ENCODE data around the gene RRAD. TPM values are rescaled to one million over a fixed set of nuclear protein-coding genes. Genes with fewer than 3 reads are reported as not detected.

RRAD gene
- total RNA-seq, 1 experiment from 2014 or later = 4.3 TPM

DNA sequence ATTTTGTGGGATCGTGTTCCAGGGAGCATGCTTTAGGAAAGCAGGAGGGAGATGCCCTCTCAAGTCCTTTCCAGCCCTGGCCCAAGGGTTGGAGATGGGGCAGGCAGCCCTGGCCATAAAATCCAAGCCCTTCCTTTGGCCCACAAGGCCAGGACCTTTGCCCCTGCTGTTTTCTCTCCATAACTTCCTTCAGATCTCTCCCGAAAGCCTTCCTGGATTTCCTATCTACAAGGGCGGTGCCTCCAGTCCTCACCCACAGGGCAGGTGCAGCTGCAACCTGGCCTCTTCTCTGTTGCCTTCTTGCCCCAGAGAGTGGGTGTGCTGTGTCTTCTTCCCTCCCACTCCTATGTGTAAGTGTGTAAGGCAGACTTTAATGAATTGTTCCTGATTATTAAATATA lies 53.5 kb downstream of the RRAD start:
- in situ Hi-C loops (cut with HindIII; ENCODE audit: low pct_unique_long_range_greater_than_20kb, low sequenced_read_pairs) = no loop called here

More for the DNA sequence above, 53.5 kb downstream of the RRAD start:
- Histone ChIP-seq H3K4me1 (ENCODE audit: control insufficient read depth, insufficient read depth, low read length) (peaks cover 11% of the 10 kb centered on the region), H3K27ac (ENCODE audit: low read length) (peak overlapping the region; percentile 34; the same call in 1 of the 2 replicates), H3K36me3 (ENCODE audit: control insufficient read depth, insufficient read depth, low read length) (no peaks in the 10 kb centered on the region), H3K27me3 (ENCODE audit: control insufficient read depth, insufficient read depth, low read length) (no peaks in the 10 kb centered on the region), H3K9me3 (ENCODE audit: control insufficient read depth, insufficient read depth, low read depth, low read length) (no peaks in the 10 kb centered on the region), H3K4me3 (ENCODE audit: low read depth in 2 of 2, low read length in 2 of 2) (no peak overlapping the region)
- no TSS peak for BruUV-seq (replicated peaks)
- TF ChIP-seq SIN3A (IDR thresholded peaks at IDR 0.05; ENCODE audit: borderline replicate concordance, insufficient read depth, low read depth, low read length) = no peak
- TF ChIP-seq, protein P1, sequence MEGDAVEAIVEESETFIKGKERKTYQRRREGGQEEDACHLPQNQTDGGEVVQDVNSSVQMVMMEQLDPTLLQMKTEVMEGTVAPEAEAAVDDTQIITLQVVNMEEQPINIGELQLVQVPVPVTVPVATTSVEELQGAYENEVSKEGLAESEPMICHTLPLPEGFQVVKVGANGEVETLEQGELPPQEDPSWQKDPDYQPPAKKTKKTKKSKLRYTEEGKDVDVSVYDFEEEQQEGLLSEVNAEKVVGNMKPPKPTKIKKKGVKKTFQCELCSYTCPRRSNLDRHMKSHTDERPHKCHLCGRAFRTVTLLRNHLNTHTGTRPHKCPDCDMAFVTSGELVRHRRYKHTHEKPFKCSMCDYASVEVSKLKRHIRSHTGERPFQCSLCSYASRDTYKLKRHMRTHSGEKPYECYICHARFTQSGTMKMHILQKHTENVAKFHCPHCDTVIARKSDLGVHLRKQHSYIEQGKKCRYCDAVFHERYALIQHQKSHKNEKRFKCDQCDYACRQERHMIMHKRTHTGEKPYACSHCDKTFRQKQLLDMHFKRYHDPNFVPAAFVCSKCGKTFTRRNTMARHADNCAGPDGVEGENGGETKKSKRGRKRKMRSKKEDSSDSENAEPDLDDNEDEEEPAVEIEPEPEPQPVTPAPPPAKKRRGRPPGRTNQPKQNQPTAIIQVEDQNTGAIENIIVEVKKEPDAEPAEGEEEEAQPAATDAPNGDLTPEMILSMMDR (IDR thresholded peaks at IDR 0.05) = no peak
- no peak for TF ChIP-seq TCF7L2 (IDR thresholded peaks at IDR 0.05; ENCODE audit: low read depth, low read length)
- no peak for TF ChIP-seq REST (IDR thresholded peaks at IDR 0.05; ENCODE audit: insufficient read depth in 1 of 2, low read depth in 2 of 2, low read length in 1 of 2)
- no peak for TF ChIP-seq POLR2AphosphoS5 (IDR thresholded peaks at IDR 0.05; ENCODE audit: low read depth, low read length)
- ATAC-seq = no peak
- no peak for DNase-seq (ENCODE audit: low read depth, low spot score)
- ChIA-PET POLR2A (no interaction called here), CTCF (interaction anchor here (0.9 kb wide), 1 partner anchor 9 kb away, joined by 3 read pairs; the partner anchor contains the start of gene PDP2)
- intact Hi-C loops (cut with micrococcal nuclease; ENCODE audit: unreplicated experiment) = no loop called here

Other genes starting within 250 kb of the RRAD start
- 51.9 TPM for gene CMTM4, start 228.8 kb downstream of the RRAD start, total RNA-seq (2021; ENCODE audit: unreplicated experiment)
- gene DYNC1LI2, start 173.9 kb downstream of the RRAD start, total RNA-seq (2021; ENCODE audit: unreplicated experiment) = 103 TPM
- gene TERB1, start 124.0 kb downstream of the RRAD start, total RNA-seq (2021; ENCODE audit: unreplicated experiment) = not detected
- gene NAE1, start 94.6 kb downstream of the RRAD start, total RNA-seq (2021; ENCODE audit: unreplicated experiment) = 70.7 TPM
- gene CA7, start 81.1 kb downstream of the RRAD start, total RNA-seq (2021; ENCODE audit: unreplicated experiment) = not detected
- 15.9 TPM for gene PDP2, start 45.0 kb downstream of the RRAD start, total RNA-seq (2021; ENCODE audit: unreplicated experiment)
- not detected for gene CDH16, start 6.7 kb downstream of the RRAD start, total RNA-seq (2021; ENCODE audit: unreplicated experiment)
- gene CIAO2B, start 8.9 kb upstream of the RRAD start, total RNA-seq (2021; ENCODE audit: unreplicated experiment) = 96.6 TPM
- gene CES2, start 10.0 kb upstream of the RRAD start, total RNA-seq (2021; ENCODE audit: unreplicated experiment) = 26.3 TPM
- not detected for gene CES3, start 35.7 kb upstream of the RRAD start, total RNA-seq (2021; ENCODE audit: unreplicated experiment)
- 6.1 TPM for gene CES4A, start 63.1 kb upstream of the RRAD start, total RNA-seq (2021; ENCODE audit: unreplicated experiment)
- gene CBFB, start 103.6 kb upstream of the RRAD start, total RNA-seq (2021; ENCODE audit: unreplicated experiment) = 66.4 TPM
- 15.7 TPM for gene PHAF1, start 184.4 kb upstream of the RRAD start, total RNA-seq (2021; ENCODE audit: unreplicated experiment)
- gene B3GNT9, start 225.5 kb upstream of the RRAD start, total RNA-seq (2021; ENCODE audit: unreplicated experiment) = 11.5 TPM
- 18.5 TPM for gene TRADD, start 234.4 kb upstream of the RRAD start, total RNA-seq (2021; ENCODE audit: unreplicated experiment)
- gene FBXL8, start 234.4 kb upstream of the RRAD start, total RNA-seq (2021; ENCODE audit: unreplicated experiment) = 17.8 TPM
- gene HSF4, start 239.2 kb upstream of the RRAD start, total RNA-seq (2021; ENCODE audit: unreplicated experiment) = 38.6 TPM
- gene NOL3, start 245.0 kb upstream of the RRAD start, total RNA-seq (2021; ENCODE audit: unreplicated experiment) = 27.9 TPM

All from Panc1 (cell line).